Subcutaneous preadipocyte (primary cell): ENCODE measurements around the gene PIM3. TPM values are rescaled to one million over a fixed set of nuclear protein-coding genes. Genes with fewer than 3 reads are reported as not detected.

Source experiments
- small RNA-seq: library from RNA; depleted of rRNA; stranded (forward); fragments of <200 nt; gene quantifications from one replicate; pipeline ENCODE3, GENCODE V24; 2012
- total RNA-seq: library from RNA; depleted of rRNA; stranded (reverse); fragments of >200 nt; gene quantifications from 2 replicates; pipeline ENCODE4 v1.2.3, GENCODE V29; 2012

Gene PIM3
- total RNA-seq: 30.5 and 35.4 TPM in 2 replicates

GRCh38 chr22:49960159-49961004, at the start of gene PIM3:
Gene PIM3 (plus strand): TSS chr22:49960772. CDS start chr22:49960948, 176 bp downstream.

GRCh38 chr22:49917974-49918910, 42.3 kb upstream of the PIM3 start, which contains the start of the genes ALG12 and CRELD2:
Gene ALG12 (minus strand): TSS chr22:49918438. CDS start chr22:49913765, 4,673 bp downstream.
Gene CRELD2 (plus strand): TSS chr22:49918634. CDS start chr22:49918770, 136 bp downstream.

DNA sequence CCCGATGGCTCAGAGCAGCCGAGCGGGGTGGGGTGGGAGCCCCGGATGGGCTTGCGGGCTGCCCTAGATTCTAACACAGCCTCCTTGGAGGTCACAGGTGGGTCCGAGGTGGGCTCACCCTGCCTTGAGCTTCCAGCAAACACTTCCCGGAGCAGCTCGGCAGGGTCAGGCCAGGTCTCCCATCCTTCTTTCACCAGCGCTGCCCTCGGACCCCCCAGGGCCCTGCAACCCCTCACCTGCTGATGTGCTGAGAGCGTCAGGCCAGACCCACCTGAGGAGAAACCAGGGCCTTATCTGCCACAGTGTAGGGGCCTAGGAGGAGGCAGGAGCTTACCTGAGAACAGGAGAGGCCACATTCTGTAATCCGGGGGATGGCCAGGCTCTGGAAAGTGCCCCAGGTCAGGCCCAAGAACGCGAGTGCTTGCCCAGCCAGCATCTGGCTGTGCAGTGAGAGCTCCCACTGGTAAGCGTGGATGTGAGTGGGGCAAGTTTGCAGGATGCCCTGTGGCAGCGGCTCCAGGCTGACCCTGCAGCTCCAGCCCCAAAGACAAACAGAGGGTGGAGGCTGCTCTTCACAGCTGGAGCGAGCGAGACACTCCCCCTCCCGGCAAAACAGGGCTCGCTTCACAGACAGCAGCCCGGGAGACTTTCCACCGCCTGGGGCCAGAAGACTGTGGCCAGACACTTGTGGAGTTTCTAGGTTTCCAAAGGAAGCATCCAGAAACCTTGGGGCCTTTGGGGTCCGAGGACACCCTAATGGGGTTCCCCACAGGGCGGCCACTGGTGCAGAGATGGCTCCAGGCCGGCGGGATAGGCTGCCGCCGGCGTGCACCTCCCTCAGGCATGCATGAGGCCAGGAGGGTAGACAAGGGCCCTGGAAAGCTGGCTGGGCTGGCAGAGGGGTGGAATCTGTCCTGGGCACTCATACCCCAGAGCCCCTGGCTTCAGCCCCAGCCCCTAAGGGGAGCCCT, 51.9 kb downstream of the PIM3 start, which contains the start of gene IL17REL:
Gene IL17REL, minus strand, starts transcription at position 555 of the 971 bp plus-strand sequence. Its CDS starts 119 bp downstream, at position 436.

Small RNAs within 50 kb of the gene (small RNA-seq; reads per million reads assigned to genes)
- gene MIR6821: not detected

Other genes starting within 250 kb of the PIM3 start
- gene BRD1, start 132.9 kb upstream of the PIM3 start, total RNA-seq: 20.2 and 25.0 TPM in 2 replicates
- gene ZBED4, start 106.9 kb upstream of the PIM3 start, total RNA-seq: 8.5 and 13.5 TPM in 2 replicates
- gene ALG12, start 42.3 kb upstream of the PIM3 start, total RNA-seq: 16.2 and 24.0 TPM in 2 replicates
- 46.7 and 52.2 TPM in 2 replicates for gene CRELD2, start 42.1 kb upstream of the PIM3 start, total RNA-seq
- gene IL17REL, start 52.0 kb downstream of the PIM3 start, total RNA-seq: not detected in 2 replicates
- gene TTLL8, start 97.5 kb downstream of the PIM3 start, total RNA-seq: not detected in 2 replicates
- not detected in 2 replicates for gene MLC1, start 124.7 kb downstream of the PIM3 start, total RNA-seq
- 0.37 and 0.59 TPM in 2 replicates for gene MOV10L1, start 129.2 kb downstream of the PIM3 start, total RNA-seq
- under 0.01 and 0.37 TPM in 2 replicates for gene PANX2, start 210.0 kb downstream of the PIM3 start, total RNA-seq
- 24.3 and 34.2 TPM in 2 replicates for gene TRABD, start 225.1 kb downstream of the PIM3 start, total RNA-seq
- 19.5 and 22.3 TPM in 2 replicates for gene SELENOO, start 240.2 kb downstream of the PIM3 start, total RNA-seq